ENCODE measurements around the gene ENOSF1. TPM values are rescaled to one million over a fixed set of nuclear protein-coding genes. Genes with fewer than 3 reads are reported as not detected.

Gene ENOSF1
- total RNA-seq, 1 experiment from 2014 or later: 88.5 TPM

DNA sequence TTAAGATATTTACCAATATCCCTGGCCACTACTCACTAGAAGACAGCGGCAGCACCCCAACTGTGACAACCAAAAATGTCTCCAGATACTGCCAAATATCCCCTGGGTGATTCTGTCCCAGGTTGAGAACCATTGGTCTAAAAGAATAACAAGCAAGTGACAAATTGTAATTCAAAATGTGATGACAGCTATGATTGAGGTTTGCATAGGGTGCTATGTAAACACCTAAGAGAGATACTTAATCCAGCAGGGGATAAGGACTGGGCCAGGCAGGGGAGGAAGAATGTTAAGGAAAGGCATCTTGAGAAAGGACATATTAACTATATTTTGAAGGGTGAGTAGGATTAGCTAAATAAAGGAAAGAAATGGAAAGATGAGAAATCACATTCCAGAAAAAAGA lies 38.0 kb upstream of the ENOSF1 start:
- peaks cover 6% of the 10 kb centered on the region for H3K4me1 Mint-ChIP-seq (ENCODE audit: low read depth, unreplicated experiment)
- H3K36me3 Mint-ChIP-seq (ENCODE audit: insufficient read depth, unreplicated experiment): peaks cover 17% of the 10 kb centered on the region
- no peaks in the 10 kb centered on the region for H3K27me3 Mint-ChIP-seq (ENCODE audit: unreplicated experiment)
- CTCF ChIA-PET: interaction anchor here (0.6 kb wide), 1 partner anchor 186 kb away, joined by 3 read pairs; no protein-coding TSS in a partner anchor
- no TSS peak for BruUV-seq (replicated peaks)
- intact Hi-C loops (cut with micrococcal nuclease; ENCODE audit: unreplicated experiment): loop anchor here (5.0 kb wide), 1 partner anchor 57 kb away; no protein-coding TSS in a partner anchor
- H3K9me3 Mint-ChIP-seq (ENCODE audit: low read depth, unreplicated experiment): no peaks in the 10 kb centered on the region
- no peak for DNase-seq
- TF ChIP-seq, protein P1, sequence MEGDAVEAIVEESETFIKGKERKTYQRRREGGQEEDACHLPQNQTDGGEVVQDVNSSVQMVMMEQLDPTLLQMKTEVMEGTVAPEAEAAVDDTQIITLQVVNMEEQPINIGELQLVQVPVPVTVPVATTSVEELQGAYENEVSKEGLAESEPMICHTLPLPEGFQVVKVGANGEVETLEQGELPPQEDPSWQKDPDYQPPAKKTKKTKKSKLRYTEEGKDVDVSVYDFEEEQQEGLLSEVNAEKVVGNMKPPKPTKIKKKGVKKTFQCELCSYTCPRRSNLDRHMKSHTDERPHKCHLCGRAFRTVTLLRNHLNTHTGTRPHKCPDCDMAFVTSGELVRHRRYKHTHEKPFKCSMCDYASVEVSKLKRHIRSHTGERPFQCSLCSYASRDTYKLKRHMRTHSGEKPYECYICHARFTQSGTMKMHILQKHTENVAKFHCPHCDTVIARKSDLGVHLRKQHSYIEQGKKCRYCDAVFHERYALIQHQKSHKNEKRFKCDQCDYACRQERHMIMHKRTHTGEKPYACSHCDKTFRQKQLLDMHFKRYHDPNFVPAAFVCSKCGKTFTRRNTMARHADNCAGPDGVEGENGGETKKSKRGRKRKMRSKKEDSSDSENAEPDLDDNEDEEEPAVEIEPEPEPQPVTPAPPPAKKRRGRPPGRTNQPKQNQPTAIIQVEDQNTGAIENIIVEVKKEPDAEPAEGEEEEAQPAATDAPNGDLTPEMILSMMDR (IDR thresholded peaks at IDR 0.05; ENCODE audit: unreplicated experiment): no peak
- H3K4me3 Mint-ChIP-seq (ENCODE audit: low read depth, unreplicated experiment): no peak overlapping the region
- H3K27ac Mint-ChIP-seq (ENCODE audit: unreplicated experiment): no peak overlapping the region

DNA sequence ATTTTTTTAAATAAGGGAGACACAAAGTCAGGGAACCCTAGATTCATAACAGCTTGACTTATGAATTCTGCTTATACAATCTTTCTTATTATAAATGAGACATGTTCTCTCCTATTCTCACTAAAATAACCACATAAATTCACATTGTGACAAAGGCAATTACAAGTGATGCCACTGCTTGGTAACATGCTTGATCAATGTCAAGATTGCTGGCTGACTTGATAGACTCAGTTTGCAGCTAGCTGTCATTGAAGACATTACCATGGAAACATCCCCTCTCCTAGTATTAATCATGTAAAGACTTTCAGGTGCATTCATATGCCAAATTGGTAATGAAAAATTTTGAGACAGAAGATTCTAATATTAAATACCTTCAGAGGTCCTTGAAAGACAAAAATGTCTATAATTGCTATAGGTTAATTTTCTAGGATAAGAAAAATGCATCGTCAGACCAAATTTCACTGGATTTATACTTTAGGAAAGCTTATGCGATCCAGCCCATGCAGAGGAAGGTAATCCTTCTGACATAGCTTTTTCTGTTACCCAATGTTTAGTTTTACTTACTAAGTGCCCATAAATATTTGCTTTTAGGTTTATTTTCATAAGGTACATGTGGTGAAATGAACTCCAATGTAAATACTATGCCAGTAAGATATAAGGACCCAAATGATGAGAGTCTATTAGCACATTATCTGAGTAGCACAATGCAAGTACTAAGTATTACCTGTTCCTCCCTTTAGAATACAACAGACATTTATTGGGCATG lies 32.6 kb upstream of the ENOSF1 start:
- Mint-ChIP-seq H3K36me3 (ENCODE audit: insufficient read depth, unreplicated experiment) (peaks cover 20% of the 10 kb centered on the region), H3K9me3 (ENCODE audit: low read depth, unreplicated experiment) (no peaks in the 10 kb centered on the region), H3K4me3 (ENCODE audit: low read depth, unreplicated experiment) (no peak overlapping the region), H3K27ac (ENCODE audit: unreplicated experiment) (no peak overlapping the region), H3K27me3 (ENCODE audit: unreplicated experiment) (no peaks in the 10 kb centered on the region), H3K4me1 (ENCODE audit: low read depth, unreplicated experiment) (no peaks in the 10 kb centered on the region)
- no TSS peak for BruUV-seq (replicated peaks)
- no peak for DNase-seq
- intact Hi-C loops (cut with micrococcal nuclease; ENCODE audit: unreplicated experiment): no loop called here
- TF ChIP-seq, protein P1 (IDR thresholded peaks at IDR 0.05; ENCODE audit: unreplicated experiment): no peak
- CTCF ChIA-PET: no interaction called here

DNA sequence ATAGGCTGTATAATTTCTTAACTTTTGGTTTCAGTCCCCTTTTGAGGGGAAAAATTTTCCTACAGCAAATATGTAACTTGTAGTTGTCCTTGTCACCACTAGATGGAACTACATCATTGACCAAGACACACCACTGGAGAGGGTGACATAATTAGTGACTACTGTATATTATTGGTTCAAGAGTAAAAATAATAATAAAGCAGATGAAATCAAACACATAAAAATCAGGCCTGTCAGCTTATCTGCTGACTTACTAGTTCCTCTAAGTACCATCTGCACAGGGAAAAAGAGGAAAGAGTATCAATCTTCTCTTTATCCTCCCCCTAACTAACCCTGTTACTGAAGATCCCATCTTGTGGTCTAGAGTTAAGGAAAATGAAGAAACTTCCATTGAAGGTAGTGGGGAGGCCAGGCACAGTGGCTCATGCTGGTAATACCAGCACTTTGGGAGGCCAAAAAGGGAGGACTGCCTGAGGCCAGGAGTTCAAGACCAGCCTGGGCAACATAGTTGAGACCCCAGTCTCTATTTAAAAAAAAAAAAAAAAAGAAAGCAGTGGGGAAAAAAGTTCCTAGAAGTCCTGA lies 29.6 kb upstream of the ENOSF1 start:
- Mint-ChIP-seq H3K9me3 (ENCODE audit: low read depth, unreplicated experiment) (no peaks in the 10 kb centered on the region), H3K4me1 (ENCODE audit: low read depth, unreplicated experiment) (no peaks in the 10 kb centered on the region), H3K27ac (ENCODE audit: unreplicated experiment) (no peak overlapping the region), H3K36me3 (ENCODE audit: insufficient read depth, unreplicated experiment) (peaks cover 14% of the 10 kb centered on the region), H3K27me3 (ENCODE audit: unreplicated experiment) (no peaks in the 10 kb centered on the region), H3K4me3 (ENCODE audit: low read depth, unreplicated experiment) (no peak overlapping the region)
- intact Hi-C loops (cut with micrococcal nuclease; ENCODE audit: unreplicated experiment): loop anchor here (1.0 to 2.0 kb wide), 2 partner anchors 89 to 97 kb away; no protein-coding TSS in a partner anchor
- no peak for DNase-seq
- TF ChIP-seq, protein P1 (IDR thresholded peaks at IDR 0.05; ENCODE audit: unreplicated experiment): peak; percentile 63
- CTCF ChIA-PET: interaction anchor here (0.7 to 1.3 kb wide), 2 partner anchors 25 to 89 kb away, joined by 4 to 5 read pairs; no protein-coding TSS in a partner anchor
- TSS peak; percentile 12 for BruUV-seq (replicated peaks)

DNA sequence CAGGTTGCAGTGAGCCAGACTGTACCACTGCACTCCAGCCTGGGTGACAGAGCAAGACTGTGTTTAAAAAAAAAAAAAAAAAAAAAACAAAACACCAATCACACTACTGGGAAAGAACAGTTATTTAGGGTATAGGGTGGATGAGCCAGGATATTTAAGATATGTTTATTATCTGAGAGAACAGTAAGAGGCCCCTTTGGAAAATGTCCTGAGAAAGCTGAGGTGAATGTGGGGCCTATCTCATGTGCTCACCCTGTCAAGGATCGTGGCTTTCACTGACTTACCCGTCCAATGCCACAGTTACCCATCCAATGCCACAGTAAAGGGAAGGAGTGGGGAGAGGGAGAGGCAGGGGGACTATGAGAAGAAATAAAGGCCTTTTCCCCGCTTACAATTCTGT lies 19.9 kb upstream of the ENOSF1 start:
- no TSS peak for BruUV-seq (replicated peaks)
- Mint-ChIP-seq H3K4me1 (ENCODE audit: low read depth, unreplicated experiment) (no peaks in the 10 kb centered on the region), H3K27me3 (ENCODE audit: unreplicated experiment) (no peaks in the 10 kb centered on the region), H3K4me3 (ENCODE audit: low read depth, unreplicated experiment) (no peak overlapping the region), H3K36me3 (ENCODE audit: insufficient read depth, unreplicated experiment) (peaks cover 23% of the 10 kb centered on the region), H3K9me3 (ENCODE audit: low read depth, unreplicated experiment) (no peaks in the 10 kb centered on the region), H3K27ac (ENCODE audit: unreplicated experiment) (no peak overlapping the region)
- intact Hi-C loops (cut with micrococcal nuclease; ENCODE audit: unreplicated experiment): no loop called here
- no peak for DNase-seq
- CTCF ChIA-PET: no interaction called here
- TF ChIP-seq, protein P1 (IDR thresholded peaks at IDR 0.05; ENCODE audit: unreplicated experiment): no peak
